ENCODE measurements around the gene ANXA4.

The ANXA4 gene

GRCh38 chr2:69844560-69844959, 102.6 kb downstream of the ANXA4 start:
- DNase-seq (ENCODE audit: low read depth in 2 of 2): no peak

- DNase-seq (ENCODE audit: low read depth in 2 of 2): no peak
Observed at GRCh38 chr2:69846182-69847067, 104.5 kb downstream of the ANXA4 start.

DNA sequence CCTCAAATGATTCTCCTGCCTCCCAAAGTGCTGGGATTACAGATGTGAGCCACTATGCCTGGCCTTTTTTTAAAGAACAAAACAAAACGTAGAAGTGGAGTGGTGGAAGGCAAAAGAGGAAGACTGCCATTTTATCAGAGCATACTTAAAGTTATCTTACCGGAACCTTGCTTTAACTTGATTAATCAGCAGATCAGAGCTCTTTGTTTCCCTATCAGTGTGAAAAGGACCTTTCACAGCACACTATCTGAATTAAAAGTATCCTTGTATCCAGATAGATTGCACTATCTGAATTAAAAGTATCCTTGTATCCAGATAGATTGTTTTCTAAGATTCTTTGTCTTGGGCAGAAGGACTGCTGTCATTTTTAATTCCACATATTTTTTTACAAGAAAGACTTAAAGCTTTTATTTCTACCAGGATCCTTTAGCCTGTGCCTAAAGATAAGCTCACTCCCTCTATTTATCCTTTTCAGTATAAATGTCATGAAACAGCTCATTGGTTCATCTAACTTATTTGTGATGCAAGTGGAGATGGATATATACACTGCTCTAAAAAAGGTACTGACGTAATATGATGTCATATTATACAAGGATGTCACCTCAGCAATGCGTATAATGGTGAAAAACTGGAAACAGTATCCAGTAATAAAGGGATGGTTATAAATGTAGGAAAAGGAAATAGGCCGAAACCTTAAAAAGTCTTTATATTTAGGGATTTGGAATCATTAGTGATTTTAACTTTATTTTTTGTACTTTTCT, 105.3 kb downstream of the ANXA4 start:
- no peak for DNase-seq (ENCODE audit: low read depth in 2 of 2)

DNA sequence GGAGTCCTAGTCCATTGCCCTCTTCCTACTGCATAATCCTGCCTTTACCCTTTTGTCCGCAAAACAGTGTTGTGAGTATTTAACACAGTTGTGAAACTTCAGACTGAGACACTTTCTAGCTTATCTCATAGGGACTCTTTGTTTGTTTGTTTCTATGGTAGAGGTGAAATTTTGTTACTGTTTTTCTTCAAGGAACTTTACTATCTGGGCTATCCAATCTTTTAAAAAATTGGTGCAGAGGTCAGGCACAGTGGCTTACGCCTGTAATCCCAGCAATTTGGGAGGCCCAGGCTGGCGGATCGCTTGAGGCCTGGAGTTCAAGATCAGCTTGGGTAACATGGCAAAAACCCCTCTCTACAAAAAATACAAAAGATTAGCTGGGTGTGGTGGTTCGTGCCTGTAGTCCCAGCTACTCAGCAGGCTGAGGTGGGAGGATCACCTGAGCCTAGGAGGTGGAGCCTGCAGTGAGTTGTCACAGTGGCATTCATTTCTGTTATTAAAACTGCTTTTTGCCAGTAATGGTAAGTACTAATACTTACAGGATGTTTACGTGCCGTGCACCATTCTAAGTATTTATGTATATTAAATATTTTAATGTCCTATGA, 106.4 kb downstream of the ANXA4 start:
- DNase-seq (ENCODE audit: low read depth in 2 of 2): no peak

DNA sequence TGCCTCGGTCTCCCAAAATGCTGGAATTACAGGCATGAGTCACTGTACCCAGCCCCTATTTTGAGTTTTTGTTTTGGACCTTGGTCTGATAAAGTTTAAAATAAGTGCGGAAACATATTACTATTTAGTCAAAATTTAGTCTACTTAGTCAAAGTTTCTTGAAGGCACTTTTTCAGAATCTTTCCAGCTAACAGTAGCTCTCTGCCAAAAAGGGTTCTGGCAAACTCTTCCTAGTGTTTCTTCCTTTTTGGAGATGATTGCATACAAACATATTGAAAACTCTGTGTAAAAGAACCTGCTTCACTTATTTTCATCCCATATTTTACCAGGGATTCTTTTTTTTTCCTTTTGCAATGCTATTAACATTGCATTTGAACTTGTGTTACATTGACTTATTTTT, 116.3 kb downstream of the ANXA4 start:
- DNase-seq (ENCODE audit: low read depth in 2 of 2): no peak

DNA sequence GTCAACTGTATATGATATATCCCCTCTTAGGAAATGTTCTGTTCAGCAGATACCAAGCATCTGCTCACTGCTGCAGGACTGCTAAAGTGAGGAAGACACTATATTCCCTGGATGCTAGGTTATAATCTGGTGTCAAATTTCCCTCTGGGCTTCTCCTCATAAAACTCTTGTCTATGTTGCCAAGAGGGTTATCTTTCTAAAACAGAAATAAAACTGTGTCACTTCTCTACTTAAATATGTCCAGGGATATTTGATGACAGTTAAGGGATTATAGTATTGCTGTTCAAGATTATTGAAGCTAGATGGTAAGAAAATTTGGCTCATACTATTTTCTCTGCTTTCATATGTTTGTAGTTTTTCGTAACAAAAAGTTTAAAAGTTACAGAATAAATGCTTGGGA, 121.4 kb downstream of the ANXA4 start:
- no peak for DNase-seq (ENCODE audit: low read depth in 2 of 2)
